GM18873 (cell line): ENCODE data around the gene IFT27.

Source experiments
- ATAC-seq: cut with Tn5 transposase; IDR thresholded peaks from one replicate; pipeline ENCODE4 v1.9.1; 2021; ENCODE audit warnings: mild to moderate bottlenecking, moderate library complexity, moderate number of reproducible peaks; ENCODE audit not compliant: unreplicated experiment, low FRiP score

Gene IFT27, protein sequence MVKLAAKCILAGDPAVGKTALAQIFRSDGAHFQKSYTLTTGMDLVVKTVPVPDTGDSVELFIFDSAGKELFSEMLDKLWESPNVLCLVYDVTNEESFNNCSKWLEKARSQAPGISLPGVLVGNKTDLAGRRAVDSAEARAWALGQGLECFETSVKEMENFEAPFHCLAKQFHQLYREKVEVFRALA

DNA sequence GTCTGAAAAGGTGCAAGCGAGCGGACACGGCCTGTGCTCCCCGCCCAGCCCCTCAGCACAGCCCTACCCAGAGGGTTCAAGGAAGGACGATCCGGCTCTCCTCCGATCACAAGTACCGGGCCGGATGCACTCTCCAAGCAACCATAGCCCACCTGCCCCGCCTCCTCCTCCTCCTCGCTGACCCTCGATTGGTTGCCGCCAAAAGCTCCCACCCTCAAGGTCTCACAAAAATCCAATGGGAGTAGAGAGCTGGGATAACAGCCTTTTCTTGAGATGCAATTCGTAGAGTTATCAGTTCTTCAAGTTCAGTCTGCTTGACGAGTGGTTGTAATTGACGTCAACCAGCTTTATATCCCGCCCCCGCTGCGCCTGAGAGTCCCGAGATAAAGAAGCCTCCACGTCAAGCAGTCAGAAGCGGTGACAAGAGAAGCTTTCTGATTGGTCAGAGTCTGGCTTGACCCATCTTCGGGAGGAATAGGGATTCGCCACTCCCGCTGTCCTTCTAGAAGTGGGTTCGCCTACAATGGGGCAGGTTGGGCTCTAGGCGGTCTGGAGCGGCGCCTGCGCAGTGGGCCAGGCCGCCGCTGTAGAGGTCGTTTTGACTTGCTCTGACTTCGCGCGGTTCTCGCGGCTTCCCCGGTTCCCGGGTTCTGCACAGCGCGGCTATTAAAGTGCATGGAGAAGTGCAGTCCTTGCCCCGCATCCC is at the start of gene IFT27:
IFT27 (minus strand) TSS at position 156 of the 706 bp plus-strand sequence. CDS start 412 bp downstream, outside the sequence.
- ATAC-seq, result peak; percentile 86

DNA sequence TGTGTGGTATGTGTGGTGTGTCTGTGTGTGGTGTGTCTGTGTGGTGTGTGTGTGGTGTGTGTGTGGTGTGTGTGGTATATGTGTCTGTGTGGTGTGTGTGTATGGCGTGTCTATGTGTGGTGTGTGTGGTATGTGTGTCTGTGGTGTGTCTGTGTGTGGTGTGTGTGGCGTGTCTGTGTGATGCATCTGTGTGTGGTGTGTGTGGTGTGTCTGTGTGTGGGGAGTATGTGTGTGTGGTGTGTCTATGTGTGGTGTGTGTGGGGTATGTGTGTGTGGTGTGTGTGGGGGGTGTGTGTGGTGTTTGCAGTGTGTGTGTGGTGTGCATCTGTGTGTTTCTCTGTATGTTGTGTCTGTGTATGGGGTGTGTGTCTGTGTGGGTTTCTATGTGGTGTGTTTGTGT is 48.7 kb upstream of the IFT27 start:
- ATAC-seq, result no peak

DNA sequence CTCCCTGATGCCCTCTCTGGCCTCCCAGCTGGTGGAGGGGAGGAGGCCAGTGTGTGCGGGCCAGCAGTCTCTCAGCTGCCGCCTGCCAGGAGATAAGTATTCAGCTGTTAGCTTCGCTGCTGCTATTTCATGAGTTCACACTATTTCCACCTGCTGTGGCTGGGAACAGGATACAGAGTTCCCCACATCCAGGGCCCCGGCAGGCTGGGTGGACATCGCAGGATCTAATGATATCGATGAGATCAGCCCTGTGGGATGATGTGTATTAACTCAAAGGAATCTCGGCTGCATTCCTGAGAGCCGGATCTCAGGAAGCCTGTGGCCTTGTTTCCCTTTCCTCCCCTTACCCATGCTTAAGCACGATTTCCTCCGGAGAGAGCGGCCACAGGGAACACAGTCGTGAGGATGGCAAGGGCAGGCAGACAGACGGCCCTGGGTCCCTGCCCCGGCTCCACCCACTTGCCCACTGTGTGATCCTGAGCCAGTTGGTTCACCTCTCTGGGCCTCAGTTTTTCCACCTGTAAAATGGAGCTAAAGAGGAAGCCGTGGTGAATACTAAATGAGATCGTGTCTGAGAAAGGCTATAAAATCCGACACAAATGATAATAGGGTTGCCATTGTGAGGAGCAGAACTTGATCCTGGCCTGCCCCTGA is 47.4 kb upstream of the IFT27 start:
- no peak for ATAC-seq

DNA sequence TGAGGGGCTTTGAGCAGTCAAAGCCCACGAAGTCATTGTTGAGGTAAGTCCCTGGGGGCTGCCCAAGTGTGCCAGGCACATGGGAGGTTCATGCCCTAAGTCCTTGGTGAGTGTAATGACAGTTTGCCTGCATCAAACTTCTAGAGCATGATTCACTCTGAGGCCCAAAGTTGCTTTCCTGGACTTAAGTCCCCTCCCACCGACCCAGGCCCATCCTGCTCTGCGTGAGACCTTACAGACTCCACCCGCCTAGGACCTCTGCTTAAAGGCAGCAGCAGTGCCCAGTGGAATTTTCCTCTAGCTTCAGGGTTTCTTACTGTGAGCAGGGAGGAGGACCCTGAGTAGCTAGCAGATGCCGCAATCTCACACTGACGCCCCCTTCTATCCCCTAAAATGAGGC is 46.7 kb upstream of the IFT27 start:
- ATAC-seq, result no peak

DNA sequence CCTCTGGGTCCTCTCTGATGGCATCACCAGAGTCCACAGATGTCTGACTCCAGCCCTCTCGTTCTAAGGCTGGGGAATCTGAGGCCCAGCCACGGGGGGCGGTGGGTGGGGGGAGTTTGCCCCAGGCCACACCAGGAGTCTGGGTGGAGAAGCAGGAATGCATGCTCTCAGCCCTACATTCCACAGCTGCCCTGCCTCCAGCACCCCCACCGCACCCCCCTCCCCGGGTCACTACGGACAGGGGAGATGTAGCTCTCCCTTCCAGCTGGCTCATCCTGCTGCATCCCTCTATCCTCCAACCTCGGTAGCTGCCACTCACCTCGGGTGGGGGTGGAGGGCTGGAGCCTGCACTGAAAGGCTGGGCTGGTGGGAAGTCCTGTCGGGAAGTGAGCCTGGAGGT is 43.2 kb upstream of the IFT27 start:
- ATAC-seq, result no peak

DNA sequence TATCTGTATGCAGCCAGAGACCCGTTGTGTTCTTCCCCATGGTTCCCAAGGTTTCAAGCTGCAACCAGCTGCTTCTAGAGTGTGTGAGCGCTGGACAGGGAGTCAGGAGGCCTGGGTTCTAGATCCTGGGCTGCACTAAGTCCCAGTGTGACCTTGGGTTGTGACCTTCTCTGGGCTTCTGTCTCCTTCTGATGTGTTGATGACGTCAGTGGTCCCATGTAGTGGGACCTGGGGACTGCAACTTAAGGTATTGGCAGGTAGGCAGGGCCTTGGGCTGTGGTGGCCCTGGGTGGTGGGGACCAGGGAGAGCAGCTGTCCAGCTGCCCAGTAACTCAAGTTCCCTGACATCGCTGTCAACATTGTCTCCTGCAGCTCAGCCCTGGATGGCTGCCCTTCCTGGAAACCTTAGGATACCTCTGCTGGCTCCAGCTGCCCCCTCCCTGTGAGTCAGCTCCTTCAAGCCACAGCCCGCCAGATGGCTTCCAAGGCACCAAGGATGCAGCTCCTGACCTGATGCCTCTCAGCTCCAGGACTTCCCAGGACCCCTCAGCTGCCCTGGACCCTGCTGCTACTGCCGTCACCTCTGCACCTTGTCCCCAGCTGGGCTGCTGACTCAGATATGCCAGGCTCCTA is 42.2 kb upstream of the IFT27 start:
- ATAC-seq, result no peak

DNA sequence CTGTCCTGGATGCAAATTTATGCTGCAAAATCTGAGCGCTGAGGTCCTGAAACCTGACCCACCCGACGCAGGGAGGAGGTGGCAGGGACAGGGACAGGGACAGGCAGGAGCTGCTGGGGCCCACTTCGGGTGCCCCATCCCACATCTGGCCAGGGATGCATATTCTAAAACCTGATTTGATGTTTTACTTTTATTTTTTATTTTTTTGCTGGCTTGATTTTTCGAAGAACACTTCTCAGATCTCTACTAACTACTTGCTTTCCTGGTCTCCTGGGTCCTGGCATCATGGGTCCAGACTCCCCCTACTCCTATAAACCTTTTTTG is 41.6 kb upstream of the IFT27 start:
- ATAC-seq, result no peak

DNA sequence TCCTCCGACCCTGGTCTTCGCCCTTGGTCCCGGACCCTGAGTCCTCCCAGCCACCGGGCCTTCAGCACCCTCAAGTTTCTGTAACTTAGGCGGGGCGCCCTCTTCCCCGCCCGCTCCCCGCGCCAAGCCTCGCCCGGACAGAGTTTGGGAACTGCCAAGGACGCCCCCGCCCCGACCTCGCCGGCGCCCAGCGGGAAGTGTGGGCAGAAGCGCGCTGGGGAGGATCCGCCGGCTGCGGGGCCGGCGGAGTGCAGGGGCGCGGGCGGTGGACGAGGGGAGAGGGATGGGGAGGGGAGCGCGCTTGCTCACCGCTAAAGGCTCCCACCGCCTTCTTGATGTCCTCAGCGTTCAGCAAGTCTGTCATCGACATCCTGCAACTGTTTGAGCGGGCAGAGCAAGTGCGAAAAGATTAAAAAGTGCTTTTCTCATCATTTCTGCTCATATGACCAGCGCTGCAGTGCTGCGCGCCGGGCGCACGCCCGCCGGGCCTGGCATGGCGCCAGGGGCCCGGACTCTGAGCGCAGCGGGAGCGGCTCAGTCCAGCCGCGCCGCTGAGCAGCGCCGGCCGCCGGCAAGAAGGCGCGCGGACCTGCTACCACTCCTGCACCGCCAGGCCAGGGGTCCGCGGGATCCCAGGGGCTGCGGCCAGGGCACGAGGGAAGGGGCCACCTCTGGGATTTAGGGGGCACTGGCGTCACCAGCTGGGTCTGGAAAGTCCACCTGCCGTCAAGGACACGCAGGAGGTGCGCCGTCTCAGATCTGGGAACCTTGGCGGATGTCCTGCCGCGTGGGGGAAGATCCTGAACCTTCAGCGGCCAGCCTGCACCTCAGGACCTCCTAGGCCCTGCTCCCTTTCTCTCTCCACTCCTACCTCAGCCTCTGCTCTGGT is 41.0 kb upstream of the IFT27 start, which contains the start of gene PVALB:
PVALB (minus strand) TSS at position 400 of the 889 bp plus-strand sequence; CDS start at position 370, 30 bp downstream.
- ATAC-seq, result no peak

DNA sequence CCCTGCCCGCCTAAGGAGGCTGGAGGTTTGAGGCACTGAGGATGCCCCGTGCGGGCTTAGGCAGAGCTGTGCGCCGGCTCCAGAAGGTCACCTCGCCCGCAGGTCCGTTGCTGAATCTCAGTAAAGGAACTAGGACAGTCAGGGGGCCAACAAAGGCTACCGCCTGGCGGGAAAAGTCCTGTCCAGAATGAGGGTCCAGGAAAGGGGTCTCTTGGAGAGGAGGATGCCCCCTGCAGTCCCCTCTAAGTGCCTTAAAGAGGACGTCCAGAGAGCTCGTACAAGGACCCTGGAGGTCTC is 40.4 kb upstream of the IFT27 start:
- ATAC-seq, result no peak

DNA sequence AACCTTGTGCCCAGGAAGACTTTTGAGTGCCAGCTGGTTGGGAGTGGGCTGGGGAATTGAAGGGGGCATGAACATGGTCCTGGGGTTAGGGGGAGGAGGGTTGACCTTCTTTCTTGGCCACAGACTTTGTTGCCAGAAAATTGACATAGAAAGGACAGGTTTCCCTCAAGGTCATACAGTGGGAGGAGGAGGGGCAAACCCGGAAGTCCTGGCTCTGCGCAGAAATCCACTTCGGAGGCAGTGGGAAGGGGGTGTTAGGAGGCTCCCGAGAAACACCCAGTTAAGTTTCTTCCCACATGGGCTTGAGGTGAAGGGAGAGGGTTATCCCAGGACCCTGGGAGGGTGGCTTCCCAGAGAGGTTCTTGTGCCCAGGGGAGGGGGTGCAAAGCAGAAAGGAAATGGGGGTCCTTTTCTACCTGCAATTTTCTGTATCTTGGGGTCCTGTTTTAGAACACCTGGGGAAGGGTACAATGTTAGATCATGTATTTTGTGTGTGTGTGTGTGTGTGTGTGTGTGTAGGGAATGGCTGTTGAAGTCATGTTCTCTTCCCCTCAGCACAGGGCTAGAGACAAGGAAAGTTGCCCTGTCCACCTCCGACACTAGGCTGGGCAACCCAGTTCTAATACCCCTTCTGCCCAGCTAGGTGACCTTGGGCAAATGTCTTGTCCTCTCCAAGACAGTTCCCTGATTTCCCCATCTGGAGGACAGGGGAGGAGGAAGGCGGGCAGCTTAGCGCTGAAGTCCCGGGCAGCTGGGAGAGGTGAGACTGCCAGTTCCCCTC is 39.8 kb upstream of the IFT27 start:
- no peak for ATAC-seq

DNA sequence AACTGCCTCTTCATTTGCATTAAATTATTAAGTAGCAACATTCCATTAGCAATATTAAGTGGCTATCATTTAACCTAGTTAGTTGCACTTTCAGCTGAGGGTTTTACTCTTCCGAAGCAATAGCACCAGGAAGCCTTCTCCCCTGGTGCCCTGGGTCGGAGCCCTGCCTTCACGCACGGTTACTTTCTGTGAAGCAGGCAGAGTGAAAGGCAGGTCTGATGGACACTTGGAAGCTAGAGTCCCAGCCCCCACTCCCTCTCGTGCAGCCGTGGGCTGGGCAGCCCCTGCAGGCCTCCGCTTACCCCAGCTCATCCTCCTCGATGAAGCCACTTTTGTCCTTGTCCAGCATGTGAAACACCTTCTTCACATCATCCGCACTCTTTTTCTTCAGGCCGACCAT is 38.9 kb upstream of the IFT27 start:
- ATAC-seq, result no peak

DNA sequence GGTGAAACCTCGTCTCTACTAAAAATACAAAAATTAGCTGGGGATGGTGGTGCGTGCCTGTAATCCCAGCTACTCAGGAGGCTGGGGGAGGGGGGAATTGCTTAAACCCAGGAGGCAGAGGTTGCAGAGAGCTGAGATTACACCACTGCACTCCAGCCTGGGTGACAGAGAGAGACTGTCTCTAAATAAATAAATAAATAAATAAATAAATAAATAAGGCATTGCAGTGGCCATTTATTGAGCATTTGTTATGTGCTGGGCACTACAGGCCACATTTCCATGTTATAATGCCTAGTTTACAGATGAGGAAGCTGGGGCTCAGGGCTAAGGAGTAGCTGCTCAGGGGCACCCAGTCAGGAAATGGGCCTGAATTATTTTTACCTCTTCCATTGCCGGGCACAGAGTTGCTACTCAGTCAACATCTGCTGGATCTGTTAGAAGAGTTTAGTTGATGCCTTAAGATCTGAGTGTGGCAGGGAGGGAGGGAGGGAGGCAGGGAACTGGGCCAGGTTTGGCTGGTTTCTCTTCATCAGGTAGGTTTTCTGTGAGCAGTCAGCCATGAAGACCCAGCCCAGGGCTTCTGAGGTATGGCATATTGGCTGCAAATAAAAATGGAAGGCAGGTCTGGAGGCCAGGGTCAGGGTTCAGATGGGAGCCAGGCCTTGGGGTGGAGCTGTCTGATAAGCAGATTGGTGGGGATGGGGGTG is 35.3 kb upstream of the IFT27 start:
- ATAC-seq, result no peak

DNA sequence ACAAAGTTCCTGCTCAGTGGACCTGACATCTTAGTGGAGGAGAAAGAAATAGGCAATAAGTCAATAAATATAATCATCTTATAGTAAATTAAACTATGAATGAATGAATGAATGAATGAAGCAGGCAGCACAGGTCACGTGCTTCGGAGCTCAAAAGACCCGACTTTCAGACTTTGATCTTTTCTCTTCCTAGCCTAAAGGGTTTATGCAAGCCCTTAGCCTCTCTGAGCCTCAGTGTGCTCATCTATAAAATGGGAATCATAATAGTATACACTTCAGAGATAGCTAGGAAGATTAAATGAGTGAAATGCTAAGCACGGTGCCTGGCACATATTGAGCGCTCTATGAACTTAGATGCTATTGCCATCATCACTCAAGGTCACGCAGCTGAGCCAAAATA is 33.4 kb upstream of the IFT27 start:
- no peak for ATAC-seq

DNA sequence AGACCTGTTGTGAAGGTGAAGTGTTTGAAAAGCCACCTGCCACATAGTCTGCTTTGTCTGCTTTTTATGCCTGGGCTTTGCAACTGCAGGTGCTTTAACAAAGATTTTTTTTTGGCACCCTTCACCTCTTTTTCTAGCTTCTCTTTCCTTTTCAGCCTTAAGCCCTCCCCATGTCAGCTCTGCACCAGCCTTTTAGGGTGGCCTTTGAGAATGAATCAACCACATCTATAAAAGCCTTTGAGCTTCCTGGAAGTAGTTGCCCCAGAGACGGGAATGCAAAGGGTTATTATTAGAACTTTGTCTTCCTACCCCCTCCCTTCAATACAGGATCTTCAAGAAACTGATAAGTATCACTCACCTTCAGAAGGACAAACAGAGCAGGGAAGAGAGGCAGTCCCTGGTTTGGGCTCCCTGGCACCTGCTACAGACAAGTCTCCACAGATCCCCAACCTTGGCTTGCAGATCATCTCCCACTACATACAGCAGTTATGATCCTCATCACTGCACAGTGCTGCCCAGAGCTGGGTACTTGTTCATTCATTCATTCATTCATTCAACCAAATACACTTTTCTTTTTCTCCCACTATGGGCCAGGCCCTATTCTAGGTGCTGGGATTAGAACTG is 32.9 kb upstream of the IFT27 start:
- ATAC-seq, result no peak

DNA sequence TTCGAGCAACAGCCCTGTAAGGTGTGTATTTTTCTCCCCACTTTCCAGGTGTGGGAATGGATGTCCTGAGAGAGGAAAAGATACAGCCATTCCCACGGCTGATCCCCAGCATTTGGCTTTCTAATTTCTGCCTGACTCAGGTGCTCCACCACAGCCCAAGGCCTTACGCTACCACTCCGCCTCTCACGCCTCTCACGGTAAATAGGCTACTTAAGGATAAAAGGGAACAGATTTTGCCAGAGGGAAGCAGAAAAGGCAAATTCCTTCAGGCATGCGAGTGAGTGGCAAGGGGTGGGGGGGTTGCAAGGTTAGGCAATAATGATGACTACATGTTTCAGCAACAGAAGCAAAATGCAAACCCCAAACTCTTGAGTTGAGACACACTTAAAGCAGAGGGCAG is 31.7 kb upstream of the IFT27 start:
- ATAC-seq, result no peak

DNA sequence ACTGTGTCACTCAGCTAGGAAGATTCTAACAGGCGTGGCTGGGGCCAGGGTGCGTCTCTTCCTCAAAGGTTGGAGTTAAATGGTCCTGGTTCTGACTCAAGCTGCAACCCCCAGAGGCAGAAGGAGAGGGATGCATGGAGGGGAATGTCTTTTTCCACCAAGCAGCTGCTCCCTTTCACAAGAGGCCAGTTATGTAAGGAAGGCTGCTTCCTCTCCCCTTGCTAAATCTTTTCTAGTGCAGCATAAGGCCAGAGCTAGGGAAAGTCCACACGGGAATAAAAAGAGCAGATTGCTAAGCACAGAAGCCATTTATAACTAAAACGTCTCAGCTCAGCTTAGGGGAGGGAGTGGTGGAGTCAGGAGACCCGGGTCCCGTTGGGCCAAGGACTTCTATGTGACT is 30.9 kb upstream of the IFT27 start:
- no peak for ATAC-seq

DNA sequence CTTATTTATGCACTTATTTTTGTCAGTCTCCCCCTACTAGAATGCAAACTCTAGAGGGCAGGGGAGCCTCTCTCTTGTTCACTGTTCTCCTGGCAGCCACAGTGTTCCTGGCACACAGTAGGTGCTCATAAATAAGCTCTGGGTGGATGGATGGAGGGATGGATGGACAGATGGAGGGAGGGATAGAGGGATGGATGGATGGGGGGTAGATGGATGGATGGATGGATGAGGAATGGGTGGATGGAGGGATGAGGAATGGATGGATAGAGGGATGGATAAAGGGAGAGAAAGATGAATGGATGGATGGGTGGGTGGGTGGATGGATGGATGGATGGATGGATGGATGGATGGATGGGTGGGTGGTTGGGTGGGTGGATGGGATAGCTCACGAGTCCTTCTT is 27.4 kb upstream of the IFT27 start:
- no peak for ATAC-seq

DNA sequence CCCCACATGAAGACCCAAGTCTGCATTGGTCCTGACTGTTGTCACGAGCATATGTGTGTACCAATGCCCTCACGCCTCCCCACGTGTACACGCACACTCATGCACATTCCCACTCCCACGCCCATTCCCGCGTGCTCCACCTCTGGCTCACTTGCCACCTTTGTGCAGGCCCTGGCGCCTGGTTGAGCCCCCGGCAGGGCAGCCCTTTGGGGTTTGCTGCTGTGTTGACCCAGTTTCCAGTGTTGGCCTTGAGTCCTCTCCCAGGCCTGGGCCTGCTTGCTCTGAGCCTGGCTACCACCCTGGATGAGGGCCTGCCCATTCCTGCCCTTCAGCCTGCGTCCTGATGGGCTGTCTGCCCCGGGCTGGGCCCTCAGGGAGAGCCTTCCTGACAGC is 22.8 kb upstream of the IFT27 start:
- no peak for ATAC-seq
